ENCODE data around the gene PLXNA1.
A peak's percentile ranks its signal among the peaks of the same experiment; 100 is the strongest.

The PLXNA1 gene

GRCh38 chr3:126982471-126983175 is at the start of gene PLXNA1:
Gene PLXNA1, plus strand, starts transcription at chr3:126983115. Its CDS starts 5,479 bp downstream, at chr3:126988594.
- peak; percentile 78 for DNase-seq (ENCODE audit: low read depth, low spot score)

GRCh38 chr3:126934031-126934531 is 48.8 kb upstream of the PLXNA1 start:
- DNase-seq (ENCODE audit: low read depth, low spot score): no peak

- DNase-seq (ENCODE audit: low read depth, low spot score): no peak
Measured at GRCh38 chr3:126934991-126935390, 47.9 kb upstream of the PLXNA1 start.

- DNase-seq (ENCODE audit: low read depth, low spot score): no peak
Measured at GRCh38 chr3:126935756-126936509, 47.0 kb upstream of the PLXNA1 start.

- DNase-seq (ENCODE audit: low read depth, low spot score): no peak
Measured at GRCh38 chr3:126936853-126937425, 46.0 kb upstream of the PLXNA1 start.

GRCh38 chr3:126937533-126937932 is 45.4 kb upstream of the PLXNA1 start:
- no peak for DNase-seq (ENCODE audit: low read depth, low spot score)

- DNase-seq (ENCODE audit: low read depth, low spot score): no peak
Measured at GRCh38 chr3:126937973-126938372, 44.9 kb upstream of the PLXNA1 start.

GRCh38 chr3:126938520-126939337 is 44.2 kb upstream of the PLXNA1 start:
- DNase-seq (ENCODE audit: low read depth, low spot score): no peak

GRCh38 chr3:126939338-126939718 is 43.6 kb upstream of the PLXNA1 start:
- DNase-seq (ENCODE audit: low read depth, low spot score): no peak

- no peak for DNase-seq (ENCODE audit: low read depth, low spot score)
Measured at GRCh38 chr3:126939733-126940132, 43.2 kb upstream of the PLXNA1 start.

GRCh38 chr3:126941721-126942270 is 41.1 kb upstream of the PLXNA1 start:
- DNase-seq (ENCODE audit: low read depth, low spot score): no peak

- no peak for DNase-seq (ENCODE audit: low read depth, low spot score)
Measured at GRCh38 chr3:126944089-126944965, 38.6 kb upstream of the PLXNA1 start.

GRCh38 chr3:126945171-126945721 is 37.7 kb upstream of the PLXNA1 start:
- no peak for DNase-seq (ENCODE audit: low read depth, low spot score)

GRCh38 chr3:126945891-126946290 is 37.0 kb upstream of the PLXNA1 start:
- DNase-seq (ENCODE audit: low read depth, low spot score): no peak

- DNase-seq (ENCODE audit: low read depth, low spot score): no peak
Measured at GRCh38 chr3:126946405-126946804, 36.5 kb upstream of the PLXNA1 start.

- DNase-seq (ENCODE audit: low read depth, low spot score): no peak
Measured at GRCh38 chr3:126947429-126947828, 35.5 kb upstream of the PLXNA1 start.

GRCh38 chr3:126948980-126949535 is 33.9 kb upstream of the PLXNA1 start:
- no peak for DNase-seq (ENCODE audit: low read depth, low spot score)

GRCh38 chr3:126951561-126951960 is 31.4 kb upstream of the PLXNA1 start:
- no peak for DNase-seq (ENCODE audit: low read depth, low spot score)

- no peak for DNase-seq (ENCODE audit: low read depth, low spot score)
Measured at GRCh38 chr3:126952261-126952982, 30.5 kb upstream of the PLXNA1 start.

Data from activated CD4-positive, CD25-positive, alpha-beta regulatory T cell treated with anti-CD3 and anti-CD28 coated beads, Interleukin-2, amount 50 U/mL, for 16 hours (primary cell).